Upper lobe of right lung (tissue), 1 donor: ENCODE data around the gene B3GALT6. TPM values are rescaled to one million over a fixed set of nuclear protein-coding genes. Genes with fewer than 3 reads are reported as not detected.

Experiments used
- ATAC-seq: fragments of 200-7000 bp; cut with Tn5 transposase; one replicate; pipeline ENCODE4 v1.9.1; 2020; ENCODE audit warnings: mild to moderate bottlenecking, moderate library complexity
- DNase-seq: peaks from one replicate; pipeline ENCODE4 v3.0.0-alpha.2; 2020
- H3K27ac ChIP-seq: fragments of 200-600 bp; one replicate; pipeline ENCODE4 v1.8.0; 2022
- H3K27me3 ChIP-seq: fragments of 200-600 bp; one replicate; pipeline ENCODE4 v1.8.0; 2022; ENCODE audit warnings: mild to moderate bottlenecking
- H3K36me3 ChIP-seq: fragments of 200-600 bp; one replicate; pipeline ENCODE4 v1.8.0; 2022
- H3K4me1 ChIP-seq: fragments of 200-600 bp; one replicate; pipeline ENCODE4 v1.8.0; 2022
- H3K4me3 ChIP-seq: fragments of 200-600 bp; one replicate; pipeline ENCODE4 v1.8.0; 2022; ENCODE audit warnings: mild to moderate bottlenecking
- H3K9me3 ChIP-seq: fragments of 200-600 bp; one replicate; pipeline ENCODE4 v1.8.0; 2022
- intact Hi-C: fragments of 100-400 bp; cut with DNase I; formaldehyde crosslinking; loops from one replicate; pipeline ENCODE4 v1.11.0; 2022
- total RNA-seq: library from RNA; stranded (reverse); fragmentation: NEBNext Ultra II Directional; extraction: Animal tissue kit (Norgen Biotek cat#: 25700); gene quantifications from one replicate; pipeline ENCODE4 v1.2.1, GENCODE V29; 2021
- TF ChIP-seq, protein P1 (sequence below): fragments of 200-600 bp; IDR thresholded peaks from one replicate; pipeline ENCODE4 v1.8.0; 2022; ENCODE audit warnings: antibody characterized with exemption
- donor health status: DM: no; HTN: yes; CAD: no; lungs with severe emphysema.

The B3GALT6 gene
- total RNA-seq, 1 donor from 2014 or later: 16.7 TPM

DNA sequence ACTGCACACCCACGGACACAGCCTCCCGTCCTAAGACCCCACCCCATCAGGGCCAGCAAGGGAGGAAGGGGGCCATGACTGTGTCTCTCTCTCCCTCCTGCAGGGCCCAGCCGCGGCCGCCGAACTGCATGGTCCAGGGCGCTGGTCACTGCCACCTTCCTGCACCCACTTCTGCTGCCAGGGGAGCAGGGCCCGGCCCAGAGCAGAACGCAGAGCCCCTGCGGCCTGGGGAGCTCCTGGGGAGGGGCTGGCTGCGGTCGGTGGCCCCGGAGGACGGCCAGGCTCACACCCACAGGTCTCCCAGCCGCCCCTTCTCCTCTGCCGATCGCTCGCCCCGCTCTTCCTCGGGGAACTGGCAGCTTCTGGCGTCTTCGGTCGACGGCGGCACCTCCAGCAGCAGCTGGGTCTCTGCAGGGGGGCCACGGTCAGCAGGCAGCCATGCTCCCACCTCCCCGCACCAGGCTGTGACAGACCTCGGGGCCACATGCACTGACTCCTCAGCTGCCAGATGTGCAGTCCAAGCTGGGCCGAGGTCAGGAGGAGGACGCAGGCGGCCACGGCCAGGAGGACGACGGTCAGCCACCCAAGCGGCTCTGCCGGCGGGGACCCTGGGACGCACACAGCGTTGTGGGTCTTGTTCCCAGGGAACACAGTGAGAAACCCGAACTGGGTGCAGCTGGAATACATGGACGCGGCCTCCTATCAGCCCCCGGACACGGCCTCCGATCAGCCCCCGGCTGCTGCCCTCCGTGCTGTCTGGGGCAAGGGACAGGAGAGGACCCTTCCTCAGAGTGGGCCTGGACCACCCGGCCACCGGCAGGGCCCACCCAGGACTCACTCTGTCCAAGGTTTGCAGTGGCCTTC lies 28.2 kb upstream of the B3GALT6 start:
- H3K4me3 ChIP-seq: no peak overlapping the region
- DNase-seq (no peak), ATAC-seq (no peak)
- peaks cover 6% of the 10 kb centered on the region for H3K4me1 ChIP-seq
- H3K9me3 ChIP-seq: no peaks in the 10 kb centered on the region
- no peaks in the 10 kb centered on the region for H3K36me3 ChIP-seq
- TF ChIP-seq, protein P1, sequence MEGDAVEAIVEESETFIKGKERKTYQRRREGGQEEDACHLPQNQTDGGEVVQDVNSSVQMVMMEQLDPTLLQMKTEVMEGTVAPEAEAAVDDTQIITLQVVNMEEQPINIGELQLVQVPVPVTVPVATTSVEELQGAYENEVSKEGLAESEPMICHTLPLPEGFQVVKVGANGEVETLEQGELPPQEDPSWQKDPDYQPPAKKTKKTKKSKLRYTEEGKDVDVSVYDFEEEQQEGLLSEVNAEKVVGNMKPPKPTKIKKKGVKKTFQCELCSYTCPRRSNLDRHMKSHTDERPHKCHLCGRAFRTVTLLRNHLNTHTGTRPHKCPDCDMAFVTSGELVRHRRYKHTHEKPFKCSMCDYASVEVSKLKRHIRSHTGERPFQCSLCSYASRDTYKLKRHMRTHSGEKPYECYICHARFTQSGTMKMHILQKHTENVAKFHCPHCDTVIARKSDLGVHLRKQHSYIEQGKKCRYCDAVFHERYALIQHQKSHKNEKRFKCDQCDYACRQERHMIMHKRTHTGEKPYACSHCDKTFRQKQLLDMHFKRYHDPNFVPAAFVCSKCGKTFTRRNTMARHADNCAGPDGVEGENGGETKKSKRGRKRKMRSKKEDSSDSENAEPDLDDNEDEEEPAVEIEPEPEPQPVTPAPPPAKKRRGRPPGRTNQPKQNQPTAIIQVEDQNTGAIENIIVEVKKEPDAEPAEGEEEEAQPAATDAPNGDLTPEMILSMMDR: no peak
- H3K27me3 ChIP-seq: peaks cover 29% of the 10 kb centered on the region
- intact Hi-C loops: no loop called here
- H3K27ac ChIP-seq: no peak overlapping the region

DNA sequence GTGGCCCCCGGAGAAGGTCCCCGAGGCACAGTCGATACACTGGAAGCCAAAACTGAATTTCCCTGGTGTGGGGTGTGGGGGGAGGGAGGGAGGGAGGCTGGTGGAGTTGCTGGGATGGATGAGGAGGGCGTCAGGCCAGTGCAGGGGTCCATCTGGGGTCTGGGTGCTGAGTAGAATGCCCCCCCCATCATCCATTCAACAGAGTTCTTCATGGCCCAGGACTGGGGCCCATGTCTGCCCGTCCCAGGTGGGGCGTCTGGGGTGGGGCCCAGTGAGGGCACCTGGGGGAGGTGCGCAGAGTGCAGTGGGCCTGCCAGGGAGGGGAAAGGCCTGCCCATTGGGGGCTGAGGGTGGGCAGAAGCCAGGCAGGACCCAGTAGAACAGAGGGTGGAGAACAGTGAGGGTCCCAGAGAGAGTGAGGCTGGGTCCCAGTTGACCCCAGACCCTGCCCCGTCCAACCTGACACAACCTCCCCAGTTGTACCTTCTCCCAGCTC lies 27.6 kb upstream of the B3GALT6 start:
- Histone ChIP-seq H3K4me1 (peaks cover 6% of the 10 kb centered on the region), H3K9me3 (no peaks in the 10 kb centered on the region)
- DNase-seq: no peak

DNA sequence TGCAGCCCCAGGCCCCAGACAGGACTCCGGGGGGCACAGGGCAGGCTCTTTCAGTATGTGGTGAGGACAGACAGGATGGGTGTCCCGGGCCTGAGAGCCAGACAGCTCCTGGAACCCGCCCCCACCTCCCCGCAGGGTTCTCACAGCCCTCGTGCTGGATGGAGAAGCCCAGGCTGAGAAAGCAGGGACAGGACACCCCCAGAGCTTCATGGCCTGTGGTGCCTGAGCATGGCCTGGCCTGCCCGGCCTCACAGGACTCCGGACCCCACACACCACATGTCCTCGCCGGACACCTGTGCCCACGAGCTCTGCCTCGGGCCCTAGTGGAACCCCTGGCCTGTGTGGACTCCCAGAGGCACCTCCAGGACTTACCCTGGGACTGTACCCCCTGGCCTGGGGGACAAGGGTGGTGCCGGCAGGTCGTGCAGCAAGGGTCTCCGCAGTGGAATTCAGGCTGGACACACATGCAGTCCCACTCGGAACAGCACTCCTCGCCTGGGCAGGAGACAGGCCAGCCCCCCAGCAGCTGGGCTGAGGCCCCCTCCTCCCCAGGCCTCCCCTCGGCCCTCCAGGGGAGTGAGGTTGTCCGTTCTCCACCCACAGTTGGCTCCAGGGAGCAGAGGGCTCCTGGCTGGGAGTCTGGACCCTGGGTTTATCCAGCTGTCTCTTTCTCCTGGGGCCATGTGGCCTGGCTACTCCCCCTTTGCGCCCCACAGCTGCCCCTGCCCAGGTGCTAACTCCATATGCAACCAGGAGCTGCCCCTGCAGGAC lies 26.9 kb upstream of the B3GALT6 start:
- H3K27ac ChIP-seq: no peak overlapping the region
- peaks cover 6% of the 10 kb centered on the region for H3K4me1 ChIP-seq
- intact Hi-C loops: no loop called here
- no peak overlapping the region for H3K4me3 ChIP-seq
- no peaks in the 10 kb centered on the region for H3K9me3 ChIP-seq
- H3K36me3 ChIP-seq: no peaks in the 10 kb centered on the region
- ATAC-seq (no peak), DNase-seq (no peak)
- TF ChIP-seq, protein P1: no peak
- H3K27me3 ChIP-seq: peaks cover 29% of the 10 kb centered on the region

More for the DNA sequence above, 27.6 kb upstream of the B3GALT6 start:
- Histone ChIP-seq H3K27me3 (peaks cover 29% of the 10 kb centered on the region), H3K4me3 (no peak overlapping the region), H3K27ac (no peak overlapping the region), H3K36me3 (no peaks in the 10 kb centered on the region)
- TF ChIP-seq, protein P1: no peak
- intact Hi-C loops: no loop called here
- ATAC-seq: no peak

DNA sequence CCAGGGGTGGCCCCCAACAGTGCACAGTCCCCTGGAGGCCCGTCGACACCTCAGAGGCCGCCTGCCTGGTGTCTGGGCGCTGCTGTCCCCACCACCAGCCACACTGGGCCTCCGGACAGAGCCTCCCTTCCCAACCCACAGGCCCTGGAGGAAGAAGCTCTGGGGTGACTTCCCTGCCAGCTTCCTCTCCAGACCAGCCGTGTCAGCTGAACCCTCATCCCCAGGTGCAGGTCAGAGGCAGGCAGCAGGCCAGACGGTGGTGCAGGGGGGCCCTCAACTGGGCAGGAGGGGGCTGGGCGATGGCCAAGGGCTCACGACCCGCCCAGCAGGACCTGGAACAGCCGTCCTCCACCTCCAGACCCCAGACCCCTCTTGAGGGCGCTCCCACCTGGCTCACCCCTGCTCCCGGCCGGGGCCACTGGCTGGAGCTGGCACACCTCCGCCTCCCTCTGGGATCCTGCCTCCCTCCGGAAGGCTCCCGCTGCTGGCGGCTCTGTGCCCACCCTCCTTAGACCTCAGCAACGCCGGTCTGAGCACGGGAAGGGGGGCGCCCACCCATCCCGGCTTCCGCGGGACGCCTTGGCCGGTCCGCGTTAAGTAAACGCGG lies 26.2 kb upstream of the B3GALT6 start:
- no peak overlapping the region for H3K27ac ChIP-seq
- H3K9me3 ChIP-seq: no peaks in the 10 kb centered on the region
- intact Hi-C loops: no loop called here
- peaks cover 6% of the 10 kb centered on the region for H3K4me1 ChIP-seq
- peaks cover 29% of the 10 kb centered on the region for H3K27me3 ChIP-seq
- DNase-seq (no peak), ATAC-seq (no peak)
- TF ChIP-seq, protein P1: no peak
- no peaks in the 10 kb centered on the region for H3K36me3 ChIP-seq
- peak overlapping the region; percentile 36 for H3K4me3 ChIP-seq

DNA sequence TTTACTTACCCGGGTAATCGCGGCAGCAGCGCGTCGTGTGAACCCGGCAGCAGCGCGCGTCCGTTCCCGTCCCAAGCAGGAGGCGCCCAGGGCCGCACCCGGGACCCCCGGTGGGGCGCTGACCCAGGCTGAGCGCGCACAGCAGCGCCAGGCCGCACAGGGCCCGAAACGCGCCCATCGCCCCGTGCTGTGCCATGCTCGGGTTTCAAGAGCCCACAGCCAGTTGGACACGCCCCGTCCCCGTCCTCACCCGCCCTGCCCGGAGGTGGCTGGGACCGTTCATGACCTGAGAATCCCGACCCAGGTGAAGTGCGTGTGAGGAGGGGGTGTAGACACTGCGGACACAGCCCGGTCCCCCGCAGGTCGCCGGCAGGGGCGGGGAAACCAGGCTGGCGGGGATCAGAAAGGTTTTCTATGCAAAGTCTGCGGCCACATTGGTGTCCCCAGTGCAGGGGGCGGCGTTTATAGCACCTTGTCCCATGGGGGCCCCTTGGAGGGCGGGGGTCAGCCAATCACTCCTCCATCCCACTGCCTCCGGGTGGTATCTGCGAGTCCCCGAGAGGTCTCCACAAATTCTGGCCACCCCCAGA lies 25.6 kb upstream of the B3GALT6 start, which contains the start of gene TNFRSF18:
Gene TNFRSF18 (minus strand): TSS at position 217 of the 590 bp plus-strand sequence. CDS start 21 bp downstream, at position 196.
- H3K36me3 ChIP-seq: no peaks in the 10 kb centered on the region
- intact Hi-C loops: no loop called here
- peaks cover 29% of the 10 kb centered on the region for H3K27me3 ChIP-seq
- H3K27ac ChIP-seq: no peak within 1 kb of the TSS
- H3K9me3 ChIP-seq: no peaks in the 10 kb centered on the region
- peak within 1 kb of the TSS; percentile 36 for H3K4me3 ChIP-seq
- ATAC-seq (peak; percentile 60), DNase-seq (no peak)
- TF ChIP-seq, protein P1: no peak
- H3K4me1 ChIP-seq: peaks cover 6% of the 10 kb centered on the region
